GM19351 (cell line): Measurements from ENCODE around the gene DMRT1.

ENCODE experiments used
- ATAC-seq: cut with Tn5 transposase; IDR thresholded peaks from one replicate; pipeline ENCODE4 v1.9.1; 2021; ENCODE audit warnings: mild to moderate bottlenecking, moderate library complexity; ENCODE audit not compliant: unreplicated experiment

Gene DMRT1

DNA sequence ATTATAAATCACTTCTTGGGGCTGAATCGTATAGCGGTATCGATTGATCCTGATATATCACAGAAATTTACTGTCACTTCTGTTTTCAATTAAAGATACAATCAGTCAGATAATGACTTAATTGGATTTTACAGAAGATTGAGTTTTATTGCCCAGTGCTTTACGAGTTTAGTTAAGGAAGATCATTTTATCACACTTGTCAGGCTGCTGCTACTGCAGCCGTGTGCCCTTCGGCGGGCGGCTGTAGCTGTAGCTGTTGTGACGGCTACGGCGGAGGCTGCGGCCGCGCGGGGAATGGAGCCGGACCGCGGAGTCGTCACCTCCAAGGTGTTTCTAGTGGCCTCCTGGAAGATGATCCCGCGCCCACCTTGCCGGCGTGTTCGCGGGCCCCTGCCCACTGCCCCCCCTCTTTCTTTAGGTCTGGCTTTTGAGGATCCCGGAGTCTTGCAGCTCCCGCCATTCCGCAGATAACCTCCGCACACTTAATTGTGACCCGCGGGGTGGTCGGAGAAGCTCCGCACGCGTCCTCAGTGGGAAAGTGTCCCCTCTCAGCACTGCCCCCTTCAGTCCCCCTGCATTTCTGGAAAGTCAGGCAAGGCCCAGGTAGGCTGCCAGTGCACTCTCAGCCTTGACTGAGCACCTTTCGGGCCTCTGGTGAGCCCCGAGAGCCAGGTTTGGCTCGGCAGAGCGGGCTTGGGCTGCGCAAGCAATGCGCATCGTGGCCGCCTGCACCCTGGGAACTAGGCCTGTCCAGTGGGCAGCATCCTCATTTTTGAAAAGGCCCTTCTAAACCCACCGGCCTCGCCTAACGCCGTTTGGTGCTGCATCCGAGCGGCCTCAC, 128.0 kb downstream of the DMRT1 start:
- no peak for ATAC-seq

DNA sequence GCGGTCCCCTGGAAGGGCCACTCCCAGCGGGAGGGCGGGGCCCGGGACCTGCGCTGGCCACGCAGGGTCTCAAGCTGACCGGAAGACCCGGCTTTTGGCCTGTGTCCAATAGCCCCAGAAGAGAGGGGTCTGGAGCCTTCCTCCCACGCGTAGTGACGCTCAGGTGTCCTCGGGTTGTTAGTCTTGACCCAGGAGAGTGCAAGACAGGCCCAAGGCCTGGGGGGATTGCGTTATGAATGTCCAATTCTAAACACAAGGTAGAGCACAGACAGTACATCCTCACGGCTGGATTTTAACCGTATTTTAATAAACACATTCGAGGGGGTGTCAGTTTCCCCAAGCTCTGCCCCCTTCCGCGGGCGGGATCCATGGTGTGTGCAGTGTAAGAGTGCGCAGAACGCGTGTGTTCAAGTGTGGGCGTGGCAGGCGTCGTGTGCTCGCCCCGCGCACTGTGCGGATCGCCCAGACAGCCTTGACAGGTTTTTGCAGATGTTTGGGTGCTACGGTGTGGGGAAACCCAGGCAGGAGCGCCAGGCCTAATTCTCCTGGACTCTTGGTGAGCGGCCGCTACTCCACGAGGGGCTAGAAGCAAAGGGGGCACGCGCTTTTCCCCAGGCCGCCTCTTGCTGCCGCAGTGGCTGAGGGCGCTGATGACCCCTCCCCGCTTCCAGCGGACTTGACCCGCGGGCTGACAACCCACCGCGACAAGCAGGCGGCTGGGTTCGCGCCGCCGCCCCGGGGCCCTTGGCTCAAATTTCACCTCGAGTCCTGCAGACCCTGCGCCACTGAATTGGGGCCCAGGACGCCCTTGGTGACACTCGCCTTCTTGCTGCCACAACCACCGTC, 128.9 kb downstream of the DMRT1 start:
- no peak for ATAC-seq

DNA sequence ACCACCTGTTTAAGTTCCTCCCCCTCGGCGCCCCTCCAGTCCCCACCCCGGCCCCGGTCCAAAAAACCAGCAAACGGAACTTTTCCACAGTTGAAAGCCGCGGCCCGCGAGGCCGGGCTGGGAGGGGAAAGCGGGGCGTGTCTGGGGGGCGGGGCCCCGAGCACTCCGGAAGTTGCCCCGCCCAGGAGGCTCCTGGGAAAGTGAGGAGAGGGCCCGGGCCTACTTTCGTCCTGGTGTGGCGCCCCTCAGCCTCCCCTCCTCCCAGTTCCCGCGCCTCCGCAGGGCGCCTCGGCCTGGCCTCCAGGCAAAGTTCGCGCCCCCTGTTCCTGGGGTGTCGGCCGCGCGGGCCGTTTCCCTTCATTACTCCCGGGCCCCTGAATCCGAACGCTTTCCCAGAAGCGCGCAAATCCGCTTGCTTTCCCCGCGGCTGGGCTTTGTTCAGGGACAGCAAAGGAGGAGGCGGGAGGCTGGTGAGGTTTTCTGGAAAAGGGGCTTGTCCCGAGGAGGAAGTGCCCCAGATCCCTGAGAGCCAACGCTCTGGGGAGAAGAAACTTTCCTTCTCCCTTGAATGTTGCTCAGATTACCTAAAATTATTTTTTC, 130.5 kb downstream of the DMRT1 start:
- no peak for ATAC-seq

DNA sequence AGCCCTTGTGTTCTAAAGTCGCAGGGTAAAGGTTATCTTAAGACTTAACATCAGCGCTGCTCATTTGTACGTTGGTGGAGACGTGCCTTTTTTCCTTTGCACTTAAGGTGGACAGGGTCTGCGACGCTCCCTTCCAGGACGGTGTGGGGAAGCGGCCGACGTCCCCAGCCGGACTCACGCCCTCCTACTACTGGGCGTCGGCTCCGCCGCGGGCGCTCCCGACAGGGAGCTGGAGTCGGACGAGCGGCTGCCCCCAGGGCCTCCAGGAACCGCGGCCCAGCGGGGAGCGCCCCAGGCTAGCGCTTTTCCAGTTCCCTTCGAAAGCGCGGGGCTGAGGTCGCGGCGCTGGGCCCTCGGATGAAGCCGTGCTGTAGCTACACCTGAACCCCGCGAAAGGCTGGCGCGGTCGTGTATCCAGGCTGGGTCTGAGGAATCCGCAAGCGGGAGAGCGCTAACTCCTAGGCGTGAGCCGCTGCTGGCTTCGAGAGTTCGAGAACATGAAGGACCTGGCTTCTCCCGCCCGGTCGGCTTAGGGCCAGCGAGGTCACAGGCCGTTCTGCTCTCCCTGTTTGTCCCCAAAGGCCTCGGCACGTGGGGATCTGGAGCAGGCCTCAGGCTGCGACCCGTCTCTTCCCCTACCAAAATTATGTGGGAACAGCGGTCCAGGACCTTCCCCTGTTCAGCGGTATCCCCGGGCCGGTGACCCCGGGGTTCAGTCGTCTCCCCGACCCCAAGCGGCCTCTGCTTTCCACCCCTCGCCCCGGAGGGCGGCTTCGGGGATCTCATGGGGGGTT, 131.2 kb downstream of the DMRT1 start:
- ATAC-seq = no peak

DNA sequence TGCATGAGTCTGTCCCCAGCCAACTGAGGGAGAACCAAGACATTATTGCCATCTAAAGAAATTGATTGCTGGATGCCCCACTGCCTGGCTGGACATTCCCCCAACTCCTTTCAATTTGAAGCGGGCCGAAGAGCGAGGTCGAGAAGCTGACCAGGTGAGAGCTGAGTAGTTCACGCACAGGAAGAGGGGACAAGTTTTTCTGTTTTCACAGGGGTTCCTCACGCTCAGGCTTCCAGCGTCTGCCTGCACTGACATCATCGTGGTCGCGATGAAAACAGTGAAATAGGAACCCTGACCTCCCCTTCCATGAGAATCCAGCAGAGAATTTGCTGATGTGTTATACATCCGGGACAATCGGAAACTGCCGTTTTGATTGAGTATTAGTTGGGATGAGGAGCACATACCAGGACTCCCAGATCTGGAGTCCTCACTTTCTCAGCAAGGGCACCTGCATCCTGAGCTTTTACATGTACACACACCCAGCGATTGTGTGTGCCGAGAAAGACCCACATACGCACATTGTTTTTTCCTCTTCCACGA, 131.9 kb downstream of the DMRT1 start:
- no peak for ATAC-seq

DNA sequence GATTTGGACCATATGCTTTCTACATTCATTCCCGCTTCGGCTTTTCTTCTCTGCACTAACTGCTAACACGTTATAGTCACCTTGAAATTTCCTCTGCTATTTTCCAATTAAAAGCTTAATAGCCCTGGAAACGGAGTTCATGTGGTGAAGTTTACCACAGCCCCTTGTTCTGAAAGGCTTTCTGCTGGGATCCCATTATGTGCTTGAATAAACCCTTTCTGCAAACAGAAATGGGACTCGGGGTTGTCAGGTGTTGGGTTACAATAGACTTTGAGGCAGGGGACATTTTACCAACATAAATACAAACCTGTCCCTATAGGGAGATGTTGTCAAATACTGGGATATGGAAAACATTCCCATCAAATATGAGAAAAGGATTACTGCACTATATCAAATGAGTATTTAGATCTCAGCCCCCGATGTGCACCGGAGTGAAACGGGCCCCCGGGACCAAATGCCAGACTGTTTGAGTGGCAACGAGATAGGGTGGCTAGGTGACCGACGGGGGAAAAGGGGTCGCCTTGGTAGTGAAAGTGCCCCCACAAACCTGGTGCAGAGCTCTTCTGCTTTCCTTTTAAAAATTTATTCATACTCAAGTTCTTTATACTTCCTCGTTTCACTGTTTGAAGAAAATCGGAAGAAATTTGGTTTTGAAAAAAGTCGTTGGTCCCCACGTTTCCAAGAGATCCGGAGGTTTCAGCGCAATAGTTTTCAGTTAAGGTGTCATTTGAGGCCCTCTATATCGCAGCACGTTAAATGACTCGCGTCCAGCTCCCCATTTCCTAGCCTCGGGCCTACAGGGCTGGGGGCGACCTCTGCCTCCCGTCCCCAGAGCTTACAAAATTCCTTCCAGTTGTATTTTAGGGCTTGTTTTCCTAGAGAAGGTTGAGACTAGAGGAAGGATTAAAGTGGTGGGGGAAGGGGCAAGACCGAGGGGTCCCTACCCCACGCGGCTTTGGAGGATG, 132.8 kb downstream of the DMRT1 start:
- ATAC-seq = no peak

DNA sequence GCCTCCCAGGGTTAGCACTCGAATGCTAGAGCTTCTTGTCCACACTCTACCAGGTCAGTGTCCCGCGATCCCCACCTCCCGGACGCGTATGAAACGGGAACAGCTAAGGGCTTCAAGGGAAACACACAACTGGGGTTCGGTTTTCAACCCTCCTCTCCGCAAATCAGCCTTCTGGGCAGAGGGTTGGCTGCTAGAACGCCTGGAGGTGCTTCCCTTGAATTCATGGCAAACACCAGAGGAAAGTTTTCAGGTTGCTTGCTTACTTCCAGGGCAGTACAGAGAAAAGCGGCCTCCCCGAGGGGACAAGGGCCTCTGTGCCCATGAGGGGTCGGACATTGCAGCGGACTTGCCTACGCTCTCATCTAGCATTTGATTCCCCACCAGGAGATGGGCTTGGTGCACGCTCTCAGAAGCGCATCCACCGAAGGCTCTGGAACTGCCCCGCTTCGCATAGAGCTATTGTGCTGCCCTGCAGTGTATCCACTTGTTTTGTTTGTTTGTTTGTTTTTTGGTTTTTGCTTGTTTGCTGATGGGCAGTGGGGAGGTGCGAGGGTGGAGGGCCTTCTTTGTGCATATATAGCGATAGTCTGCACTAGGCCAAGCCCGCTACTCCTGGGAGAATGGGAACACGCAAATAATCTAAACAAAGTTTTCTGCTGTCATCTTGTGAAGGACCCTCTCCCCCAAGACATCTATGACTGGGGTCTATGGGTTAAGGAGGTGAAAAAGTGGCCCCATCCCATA, 133.7 kb downstream of the DMRT1 start:
- ATAC-seq = no peak

DNA sequence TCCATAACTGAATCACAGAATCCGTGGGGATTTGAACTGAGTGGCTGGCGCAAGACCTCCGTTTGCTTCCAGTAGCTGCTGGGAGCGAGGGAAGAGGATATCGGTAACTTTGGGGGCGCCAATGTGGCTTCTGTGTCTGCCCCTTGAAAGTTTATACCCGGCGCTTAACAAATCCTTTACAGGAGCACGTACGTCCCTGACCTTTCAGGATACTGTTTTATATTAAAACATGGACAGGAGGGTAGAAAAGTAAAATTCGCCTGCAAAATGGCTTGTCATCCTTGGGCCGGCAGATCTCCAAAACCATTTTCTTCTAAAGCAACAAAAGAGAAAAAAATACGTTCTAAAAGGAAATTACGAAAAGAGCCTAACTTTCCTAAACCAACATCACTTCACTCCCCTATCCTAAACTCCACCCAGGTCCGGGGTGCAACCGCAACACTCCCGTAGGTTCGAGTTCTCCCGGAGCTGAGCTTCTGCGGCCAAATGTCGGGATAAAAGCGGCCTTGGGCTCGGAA, 134.3 kb downstream of the DMRT1 start:
- ATAC-seq = no peak

DNA sequence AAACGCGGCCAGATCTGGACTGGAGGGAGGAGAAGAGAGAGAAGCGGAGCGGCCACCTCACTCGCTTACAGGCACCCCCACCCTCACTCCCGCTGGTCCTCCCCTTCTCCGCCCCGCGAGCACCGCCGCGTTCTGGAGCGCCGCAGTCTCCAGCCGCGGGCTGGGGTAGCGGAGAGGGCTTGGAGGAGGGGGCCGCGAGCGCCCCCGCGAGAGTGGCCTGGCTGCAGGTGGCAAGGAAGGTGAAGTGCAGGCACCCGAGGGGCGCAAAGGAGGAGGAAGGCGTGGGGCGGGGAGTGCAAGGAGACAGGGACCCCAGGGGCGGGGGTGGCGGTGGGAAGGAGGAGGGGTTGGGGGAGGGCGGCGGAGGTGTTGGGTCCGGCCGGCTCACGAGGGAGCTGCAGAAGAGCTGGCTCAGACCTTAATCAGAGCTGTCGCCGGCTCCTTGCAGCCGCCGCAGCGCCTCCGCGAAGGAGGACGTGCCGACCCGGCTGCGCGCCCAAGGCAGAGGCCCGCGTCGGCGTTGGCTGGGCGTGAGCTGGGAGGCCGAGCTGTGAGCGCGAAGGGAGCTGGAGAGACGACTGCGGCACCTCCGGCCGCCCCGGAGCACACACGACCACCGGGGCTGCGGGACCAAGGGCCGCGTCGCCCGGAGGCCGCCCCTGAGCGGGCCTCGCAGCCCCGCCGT, 134.9 kb downstream of the DMRT1 start, which contains the start of gene DMRT3:
DMRT3 (plus strand) TSS at position 398 of the 685 bp plus-strand sequence. CDS start 347 bp downstream, outside the sequence.
- peak; percentile 22 for ATAC-seq

DNA sequence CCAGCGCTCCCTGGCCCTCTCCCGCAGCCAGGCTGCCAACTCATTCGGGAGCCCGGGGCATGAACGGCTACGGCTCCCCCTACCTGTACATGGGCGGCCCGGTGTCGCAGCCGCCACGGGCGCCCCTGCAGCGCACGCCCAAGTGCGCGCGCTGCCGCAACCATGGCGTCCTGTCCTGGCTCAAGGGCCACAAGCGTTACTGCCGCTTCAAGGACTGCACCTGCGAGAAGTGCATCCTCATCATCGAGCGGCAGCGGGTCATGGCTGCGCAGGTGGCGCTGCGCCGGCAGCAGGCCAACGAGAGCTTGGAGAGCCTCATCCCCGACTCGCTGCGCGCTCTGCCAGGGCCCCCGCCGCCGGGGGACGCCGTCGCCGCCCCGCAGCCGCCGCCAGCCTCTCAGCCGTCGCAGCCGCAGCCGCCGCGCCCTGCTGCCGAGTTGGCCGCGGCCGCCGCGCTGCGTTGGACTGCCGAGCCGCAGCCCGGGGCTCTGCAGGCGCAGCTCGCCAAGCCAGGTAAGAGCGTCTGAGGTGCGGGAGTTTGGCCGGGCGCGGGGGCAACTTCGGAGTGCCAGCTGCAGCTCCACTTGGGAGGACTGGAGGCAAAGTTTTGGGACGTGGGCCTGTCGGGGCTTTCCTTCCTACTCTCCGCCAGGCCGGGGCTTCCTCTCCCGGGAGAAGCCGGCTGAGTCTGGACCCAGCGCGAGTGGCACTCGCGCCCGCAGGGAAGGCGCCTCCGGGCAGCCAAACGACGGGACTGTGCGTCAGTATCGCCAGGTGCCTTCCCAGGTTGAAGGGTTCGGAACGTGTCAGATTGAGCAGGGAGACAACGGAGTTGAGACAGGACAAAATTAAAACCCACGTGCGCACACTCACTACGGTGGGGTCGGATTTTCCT, 135.7 kb downstream of the DMRT1 start:
- ATAC-seq = peak; percentile 44

DNA sequence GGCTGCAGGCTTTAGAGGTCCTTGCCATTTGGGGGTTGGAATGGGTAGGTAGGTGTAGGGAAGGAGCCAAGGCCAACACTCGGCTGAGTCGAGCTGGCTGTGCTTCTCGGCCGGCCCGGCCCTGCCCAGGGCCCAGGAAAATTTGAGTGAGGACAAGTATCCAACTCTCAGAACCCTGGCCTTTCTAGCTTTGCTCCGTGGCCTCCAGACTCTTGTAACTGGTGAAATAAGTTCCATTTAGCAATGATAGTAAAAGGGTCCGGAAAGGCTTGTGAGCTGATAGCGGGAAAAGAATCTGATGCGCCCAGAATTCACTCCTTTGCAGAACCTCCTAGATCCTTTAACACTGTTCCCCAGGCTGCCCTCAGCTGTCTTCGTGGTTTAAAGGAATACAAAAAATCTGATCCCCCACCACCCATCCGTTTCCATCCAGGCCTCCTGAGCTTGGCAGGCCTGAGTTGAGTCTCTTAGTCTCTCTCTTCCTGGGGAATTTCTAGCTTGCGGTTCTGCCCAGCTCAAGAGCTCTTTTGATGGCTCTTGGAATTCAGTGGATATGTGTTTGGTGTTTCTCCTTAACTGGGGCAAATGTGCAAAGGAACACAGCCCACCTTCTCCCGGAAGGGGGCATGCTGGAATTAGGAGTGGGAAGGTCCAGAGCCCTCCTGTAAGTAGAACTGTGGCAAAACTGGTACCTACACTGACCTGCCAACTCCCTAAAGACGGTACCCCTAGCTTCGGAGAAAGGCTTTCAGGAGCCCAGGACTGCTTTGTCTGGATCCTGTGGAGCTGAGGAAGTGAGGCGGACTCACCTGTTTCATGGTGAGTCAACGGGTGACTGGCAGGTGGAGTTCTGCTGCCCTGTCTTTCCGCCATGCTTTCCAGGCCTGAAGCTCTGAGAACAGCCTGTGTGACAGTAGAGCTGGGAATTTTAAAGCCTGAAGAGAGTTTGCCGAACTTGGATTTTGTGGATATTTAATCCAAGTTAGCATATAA, 136.6 kb downstream of the DMRT1 start:
- ATAC-seq = no peak

DNA sequence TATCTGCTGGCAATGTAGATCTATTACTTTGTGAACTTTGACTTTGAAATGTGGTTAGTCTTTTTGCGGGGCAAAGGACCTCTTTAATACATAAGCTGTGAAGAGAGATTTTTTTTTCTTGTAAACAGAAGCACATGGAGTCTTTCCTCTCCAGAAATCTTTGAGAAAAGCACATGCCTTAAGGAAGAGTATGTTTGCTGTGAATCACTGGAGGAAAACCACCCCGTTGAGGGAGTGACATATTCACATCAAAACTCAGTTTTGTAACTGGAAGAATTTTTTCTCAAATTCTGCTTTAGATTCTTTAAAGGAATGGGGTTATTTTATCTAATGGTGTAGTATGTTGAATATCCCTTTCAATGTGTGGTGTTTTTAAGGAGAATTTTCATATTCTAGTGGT, 138.5 kb downstream of the DMRT1 start:
- ATAC-seq = no peak

DNA sequence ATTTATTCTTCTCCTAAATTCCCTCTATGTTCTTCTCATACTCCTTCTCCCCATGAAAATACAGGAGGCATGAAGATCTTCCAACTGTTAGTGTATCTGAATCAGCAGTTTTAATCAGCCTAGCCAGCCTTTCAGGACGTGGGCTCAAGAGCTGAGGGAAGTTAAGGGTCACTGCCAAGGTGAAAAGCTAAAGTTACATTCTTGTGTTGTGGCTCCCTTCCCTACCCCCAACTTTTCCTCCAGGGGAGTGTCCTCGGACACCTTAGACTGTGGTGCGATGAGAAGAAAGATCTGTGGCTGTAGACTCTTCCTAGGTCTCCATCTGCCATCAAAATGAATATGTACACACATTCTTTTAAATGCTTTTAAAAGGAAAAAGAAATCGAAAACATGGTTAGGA, 139.1 kb downstream of the DMRT1 start:
- no peak for ATAC-seq

DNA sequence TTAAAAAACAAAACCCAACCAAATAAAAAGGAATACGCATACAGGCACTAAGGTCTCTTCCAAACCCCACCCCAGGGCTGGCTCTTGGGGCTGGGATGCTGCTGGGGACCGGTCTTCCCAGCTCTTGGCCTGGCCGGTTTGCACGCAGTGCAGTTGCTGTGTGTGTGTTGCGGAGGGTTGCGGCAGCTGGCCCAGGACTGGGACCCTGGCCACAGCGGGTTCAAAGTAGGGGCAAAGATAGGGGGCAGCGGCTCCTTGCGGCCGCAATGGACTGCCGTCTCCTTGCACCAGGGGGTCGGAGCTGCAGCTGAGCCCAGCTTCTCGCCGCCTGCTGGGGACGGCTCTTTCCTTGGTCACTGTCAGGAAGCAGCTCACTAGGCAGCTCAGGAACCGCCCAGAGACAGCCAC, 140.0 kb downstream of the DMRT1 start:
- no peak for ATAC-seq

DNA sequence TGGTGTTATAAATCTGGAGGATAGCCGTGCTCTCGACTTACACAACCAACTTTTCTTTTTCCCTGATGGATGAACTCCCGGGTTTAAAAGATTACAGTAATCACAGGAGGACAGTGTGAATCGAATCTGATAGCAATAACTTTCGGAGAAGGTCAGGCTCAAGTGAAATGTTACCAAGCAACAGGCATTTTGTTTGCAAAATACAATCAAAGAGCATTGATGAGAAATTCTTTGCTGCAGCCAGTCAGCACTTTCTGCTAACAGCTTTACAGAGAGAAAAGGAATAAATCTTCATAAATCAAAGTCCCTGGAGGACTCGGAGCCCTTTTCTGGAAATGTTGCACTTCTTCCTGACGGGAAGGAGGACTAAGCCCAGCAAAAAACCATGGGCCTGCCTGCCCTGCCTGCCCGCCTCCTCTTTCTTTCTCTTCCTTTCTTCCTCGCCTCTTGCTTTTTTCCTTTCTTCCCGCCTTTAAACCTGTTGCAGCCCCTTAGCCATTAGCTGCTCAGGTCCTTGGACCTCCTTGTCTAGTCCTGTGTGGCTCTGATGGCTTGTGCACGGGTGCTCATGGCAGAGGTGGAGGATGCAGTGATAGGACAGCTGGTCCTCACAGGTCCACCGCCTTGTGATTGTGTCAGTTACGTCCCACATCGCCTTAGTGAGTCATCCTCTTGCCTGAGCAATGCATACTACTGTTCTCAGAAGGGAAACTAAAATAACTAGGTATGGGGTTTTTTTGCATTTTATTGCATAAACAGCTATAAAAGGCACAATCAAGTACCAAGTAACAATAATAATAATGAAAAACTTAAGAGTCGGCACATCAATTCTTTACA, 141.1 kb downstream of the DMRT1 start:
- no peak for ATAC-seq
